HG03045 (cell line): ENCODE measurements around the gene SIPA1.
"Not testable (repeated sequence)": the region's sequence is repeated elsewhere in the genome, so short reads cannot be mapped to it uniquely, and the experiment has no call there.

Experiments
- ATAC-seq: cut with Tn5 transposase; IDR thresholded peaks from one replicate; pipeline ENCODE4 v1.9.1; 2021; ENCODE audit warnings: mild to moderate bottlenecking, moderate library complexity; ENCODE audit not compliant: unreplicated experiment

SIPA1 gene

GRCh38 chr11:65622011-65622410, 15.9 kb upstream of the SIPA1 start:
- ATAC-seq, result no peak

DNA sequence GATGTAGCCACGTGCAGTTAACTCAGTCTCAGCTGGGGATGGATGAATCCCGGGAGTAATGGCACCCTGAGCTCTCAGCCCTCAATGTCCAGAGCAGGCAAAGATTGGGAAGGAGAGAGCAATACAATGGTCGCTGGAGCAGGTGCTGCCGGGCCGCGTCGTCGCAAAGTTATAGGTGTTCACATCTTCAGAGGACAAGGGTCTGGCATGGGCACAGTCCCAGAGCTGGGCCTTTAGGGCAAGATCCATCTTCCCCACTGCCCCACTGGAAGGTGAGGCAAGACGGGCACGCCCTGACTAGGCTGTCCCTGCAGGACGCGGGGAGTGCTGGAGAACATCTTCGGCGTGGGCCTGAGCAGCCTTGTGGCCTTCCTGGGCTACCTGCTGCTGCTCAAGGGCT, 14.7 kb upstream of the SIPA1 start:
- ATAC-seq, result no peak

DNA sequence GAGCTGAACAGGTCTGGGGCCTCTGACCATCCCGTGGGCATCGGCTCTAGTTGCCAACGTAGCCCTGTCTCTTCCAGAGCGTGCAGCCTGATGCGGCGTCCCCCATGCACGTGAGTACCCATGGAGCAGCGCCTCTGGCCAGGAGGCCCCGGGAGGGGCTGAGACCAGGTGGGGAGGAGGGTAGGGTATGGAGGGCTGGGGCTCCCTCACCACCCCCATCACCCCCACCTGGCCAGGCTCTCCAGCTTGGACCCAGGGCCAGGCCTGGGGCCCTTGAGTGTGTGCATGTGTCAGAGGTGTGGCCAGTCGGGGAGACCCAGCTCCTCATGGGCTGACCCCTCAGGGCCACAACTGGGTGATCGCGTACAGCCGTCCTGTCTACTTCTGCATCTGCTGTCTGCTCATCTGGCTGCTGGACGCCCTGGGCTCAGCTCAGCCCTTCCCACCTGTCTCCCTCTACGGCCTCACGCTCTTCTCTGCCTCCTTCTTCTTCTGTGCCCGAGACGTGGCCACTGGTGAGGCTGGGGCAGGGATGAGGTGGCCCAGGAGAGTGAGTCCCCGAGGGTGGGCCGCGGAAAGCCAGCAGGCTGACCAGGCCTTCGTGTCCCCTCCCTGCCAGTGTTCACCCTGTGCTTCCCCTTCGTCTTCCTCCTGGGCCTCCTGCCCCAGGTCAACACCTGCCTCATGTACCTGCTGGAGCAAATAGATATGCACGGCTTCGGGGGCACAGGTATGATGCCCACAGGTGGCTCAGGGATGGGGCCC, 13.9 kb upstream of the SIPA1 start:
- ATAC-seq, result no peak

GRCh38 chr11:65624931-65625627, 12.8 kb upstream of the SIPA1 start:
- ATAC-seq, result no peak

DNA sequence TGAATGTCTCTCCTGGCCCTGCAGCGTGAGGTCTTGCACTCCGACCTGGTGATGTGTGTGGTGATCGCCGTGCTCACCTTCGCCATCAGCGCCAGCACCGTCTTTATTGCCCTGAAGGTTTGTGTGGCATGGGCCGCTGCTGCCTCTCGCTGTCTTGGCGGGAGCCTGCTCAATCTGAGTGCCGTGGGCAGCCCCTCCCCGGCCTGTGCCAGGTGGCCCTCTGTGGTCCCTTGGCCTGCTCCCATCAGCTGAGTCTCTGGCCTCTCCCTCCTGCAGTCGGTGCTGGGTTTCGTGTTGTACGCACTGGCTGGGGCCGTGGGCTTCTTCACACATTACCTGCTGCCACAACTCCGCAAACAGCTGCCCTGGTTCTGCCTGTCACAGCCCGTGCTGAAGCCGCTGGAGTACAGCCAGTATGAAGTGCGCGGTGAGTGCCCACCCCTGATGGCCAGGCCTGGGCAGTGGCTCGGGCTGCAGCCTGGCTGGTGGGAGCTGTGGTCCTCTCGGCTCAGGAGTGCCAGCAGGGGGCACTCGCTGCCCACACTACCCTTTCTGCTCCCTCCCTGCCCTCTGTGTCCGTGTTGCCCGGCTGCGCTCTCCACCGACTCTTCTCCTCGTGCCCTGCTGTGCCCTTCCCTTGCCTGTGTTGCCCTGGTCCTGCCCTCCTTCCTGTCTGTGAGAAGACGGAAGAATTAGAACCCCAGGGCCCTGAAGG, 12.1 kb upstream of the SIPA1 start:
- ATAC-seq, result no peak

- ATAC-seq, result no peak
Observed at GRCh38 chr11:65627202-65627601, 10.7 kb upstream of the SIPA1 start.

DNA sequence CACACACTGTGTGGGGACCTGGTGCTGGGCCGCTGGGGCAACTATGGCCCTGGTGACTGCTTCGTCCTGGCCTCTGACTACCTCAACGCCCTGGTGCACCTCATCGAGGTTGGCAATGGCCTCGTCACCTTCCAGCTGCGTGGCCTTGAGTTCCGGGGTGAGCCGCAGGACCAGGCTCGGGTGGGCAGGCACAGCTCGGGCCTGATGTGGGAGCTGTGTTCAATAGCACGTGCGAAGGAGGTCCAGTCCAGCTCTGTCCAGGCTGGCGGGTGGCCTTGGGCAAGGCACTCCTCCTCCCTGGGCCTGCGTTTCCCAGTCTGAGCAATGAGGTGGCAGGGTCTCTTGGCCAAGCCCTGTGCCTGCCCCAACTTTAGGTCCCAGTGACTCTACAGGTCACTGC, 8.3 kb upstream of the SIPA1 start:
- ATAC-seq, result no peak

GRCh38 chr11:65630215-65630614, 7.7 kb upstream of the SIPA1 start:
- ATAC-seq, result no peak

DNA sequence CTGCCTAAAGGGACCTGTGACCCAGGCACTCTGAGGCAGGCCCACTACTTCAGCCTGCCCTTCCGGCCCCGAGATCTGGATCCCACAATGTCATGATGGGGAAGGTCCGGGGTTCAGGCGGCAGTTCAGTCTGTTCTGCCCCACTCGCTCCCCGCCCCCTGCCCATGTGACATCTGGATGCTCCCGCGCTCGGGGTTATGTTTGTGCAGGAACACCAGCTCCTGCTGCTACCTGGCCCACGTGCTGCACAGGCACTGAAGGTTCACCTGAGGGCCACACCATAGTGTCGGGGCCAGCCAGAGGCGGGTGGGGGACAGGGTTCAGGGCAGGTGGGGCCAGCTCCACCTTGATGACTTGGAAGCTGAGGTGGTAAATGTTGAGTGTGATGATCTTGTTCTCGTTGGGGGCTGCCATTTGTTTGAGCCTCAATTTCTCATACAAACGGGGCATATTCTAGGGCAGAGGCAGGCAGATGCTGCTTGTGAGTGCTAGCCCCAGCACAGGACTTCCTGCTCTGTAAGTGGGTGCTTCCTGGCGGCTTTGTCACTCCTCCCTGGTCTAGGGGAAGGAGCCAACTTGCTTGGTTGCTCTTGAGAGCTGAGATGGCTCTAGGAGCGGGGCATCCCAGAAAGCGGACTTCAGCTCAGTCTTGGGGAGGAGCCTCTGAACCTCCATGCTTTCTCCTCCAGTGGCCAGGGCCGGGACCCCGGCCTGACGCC, 4.4 kb upstream of the SIPA1 start:
- no peak for ATAC-seq

DNA sequence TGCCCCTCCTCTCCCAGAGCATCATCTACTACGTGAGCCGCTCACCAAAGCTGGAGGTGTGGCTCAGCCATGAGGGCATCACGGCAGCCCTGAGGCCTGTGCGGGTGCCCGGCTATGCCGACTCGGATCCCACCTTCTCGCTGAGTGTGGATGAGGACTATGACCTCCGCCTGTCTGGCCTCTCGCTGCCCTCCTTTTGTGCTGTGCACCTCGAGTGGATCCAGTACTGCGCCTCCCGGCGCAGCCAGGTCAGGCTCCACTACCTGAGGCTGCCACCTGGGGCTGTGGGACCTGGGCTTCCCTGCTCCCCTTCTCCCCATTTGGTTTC, 3.8 kb upstream of the SIPA1 start:
- no peak for ATAC-seq

DNA sequence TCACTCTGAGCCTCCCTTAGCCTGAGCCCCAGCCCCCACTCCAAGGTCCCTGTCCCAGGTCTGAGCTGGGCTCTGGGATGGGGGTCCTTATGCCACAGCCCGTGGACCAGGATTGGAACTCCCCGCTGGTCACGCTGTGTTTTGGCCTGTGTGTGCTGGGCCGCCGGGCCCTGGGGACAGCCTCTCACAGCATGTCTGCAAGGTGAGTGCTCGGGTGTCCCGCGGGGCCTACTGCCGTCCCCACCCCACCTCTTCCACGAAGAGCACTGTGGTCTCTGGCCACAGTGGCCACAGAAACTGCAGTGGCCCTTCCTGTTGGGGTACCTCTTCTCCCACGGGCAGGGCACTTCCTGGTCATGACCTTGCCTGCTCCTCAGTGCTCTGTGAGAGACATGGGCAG, 3.5 kb upstream of the SIPA1 start:
- no peak for ATAC-seq

GRCh38 chr11:65634905-65635731, 2.8 kb upstream of the SIPA1 start:
- no peak for ATAC-seq

DNA sequence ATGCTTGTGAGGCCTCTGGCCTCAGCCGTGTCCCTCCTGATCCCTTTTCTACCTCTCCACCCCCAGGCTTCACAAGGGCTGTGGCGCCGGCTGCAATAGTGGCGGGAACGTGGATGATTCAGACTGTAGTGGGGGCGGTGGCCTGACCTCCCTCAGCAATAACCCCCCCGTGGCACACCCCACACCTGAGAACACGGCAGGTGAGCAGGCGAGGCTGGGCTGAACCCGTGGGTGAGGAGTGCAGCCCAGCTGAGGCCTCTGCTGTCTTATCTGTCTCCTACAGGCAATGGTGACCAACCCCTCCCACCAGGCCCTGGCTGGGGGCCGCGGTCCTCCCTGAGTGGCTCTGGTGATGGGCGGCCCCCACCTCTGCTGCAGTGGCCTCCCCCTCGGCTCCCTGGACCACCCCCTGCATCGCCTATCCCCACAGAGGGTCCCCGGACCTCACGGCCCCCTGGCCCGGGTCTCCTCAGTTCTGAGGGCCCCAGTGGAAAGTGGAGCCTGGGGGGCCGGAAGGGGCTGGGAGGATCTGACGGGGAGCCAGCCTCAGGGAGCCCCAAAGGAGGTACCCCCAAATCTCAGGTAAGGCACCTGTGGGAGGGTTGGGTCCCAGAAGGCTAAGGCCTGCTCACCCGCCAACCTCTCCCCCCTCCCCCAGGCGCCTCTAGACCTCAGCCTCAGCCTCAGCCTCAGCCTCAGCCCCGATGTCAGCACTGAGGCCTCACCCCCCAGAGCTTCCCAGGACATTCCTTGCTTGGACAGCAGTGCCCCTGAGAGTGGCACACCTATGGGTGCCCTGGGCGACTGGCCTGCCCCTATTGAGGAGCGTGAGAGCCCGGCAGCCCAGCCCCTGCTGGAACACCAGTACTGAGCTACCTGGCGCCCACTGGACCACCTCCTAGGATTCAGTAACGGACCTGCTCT, 1.5 kb upstream of the SIPA1 start:
- no peak for ATAC-seq

DNA sequence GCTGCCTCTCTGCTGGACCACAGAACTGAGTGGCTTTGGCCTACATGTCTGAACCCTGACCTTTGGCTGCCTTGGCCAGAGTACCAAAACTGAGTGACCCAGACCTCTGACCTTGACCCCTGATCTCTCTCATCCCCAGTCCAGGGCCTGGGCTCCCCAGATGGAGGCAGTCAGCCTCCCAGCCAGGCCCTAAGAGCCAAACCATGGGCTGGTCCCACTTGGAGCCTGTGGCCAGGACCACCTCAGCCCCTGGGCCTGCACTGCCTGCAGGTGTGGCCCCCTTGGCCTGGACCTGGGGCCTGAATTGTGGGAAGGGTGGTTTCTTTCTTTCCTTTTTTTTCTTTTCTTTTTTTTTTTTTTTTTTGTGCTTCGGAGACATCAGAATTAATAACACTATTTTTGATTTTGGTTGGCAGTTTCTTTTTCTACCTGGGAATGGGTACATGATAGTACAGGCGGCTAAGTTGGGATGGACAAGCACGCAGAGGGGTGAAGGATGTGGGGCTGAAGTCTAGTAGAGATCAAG, 806 bp upstream of the SIPA1 start:
- no peak for ATAC-seq

DNA sequence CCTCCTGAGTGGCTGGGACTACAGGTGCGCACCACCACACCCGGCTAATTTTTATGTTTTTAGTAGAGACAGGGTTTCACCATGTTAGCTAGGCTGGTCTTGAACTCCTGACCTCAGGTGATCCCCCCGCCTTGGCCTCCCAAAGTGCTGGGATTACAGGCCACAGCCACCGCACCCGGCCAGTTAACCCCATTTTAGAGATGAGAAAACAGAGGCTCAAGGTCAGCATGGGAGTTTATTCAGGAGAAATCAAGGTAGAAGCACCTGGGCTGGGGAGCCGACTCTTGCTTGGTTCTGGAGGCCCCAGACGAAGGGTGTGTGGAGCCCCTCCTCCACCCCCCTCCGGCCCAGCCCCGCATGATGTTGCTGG, 1.3 kb downstream of the SIPA1 start:
- ATAC-seq, result not testable (repeated sequence)

GRCh38 chr11:65639623-65640482, 2.0 kb downstream of the SIPA1 start:
- ATAC-seq, result no peak

DNA sequence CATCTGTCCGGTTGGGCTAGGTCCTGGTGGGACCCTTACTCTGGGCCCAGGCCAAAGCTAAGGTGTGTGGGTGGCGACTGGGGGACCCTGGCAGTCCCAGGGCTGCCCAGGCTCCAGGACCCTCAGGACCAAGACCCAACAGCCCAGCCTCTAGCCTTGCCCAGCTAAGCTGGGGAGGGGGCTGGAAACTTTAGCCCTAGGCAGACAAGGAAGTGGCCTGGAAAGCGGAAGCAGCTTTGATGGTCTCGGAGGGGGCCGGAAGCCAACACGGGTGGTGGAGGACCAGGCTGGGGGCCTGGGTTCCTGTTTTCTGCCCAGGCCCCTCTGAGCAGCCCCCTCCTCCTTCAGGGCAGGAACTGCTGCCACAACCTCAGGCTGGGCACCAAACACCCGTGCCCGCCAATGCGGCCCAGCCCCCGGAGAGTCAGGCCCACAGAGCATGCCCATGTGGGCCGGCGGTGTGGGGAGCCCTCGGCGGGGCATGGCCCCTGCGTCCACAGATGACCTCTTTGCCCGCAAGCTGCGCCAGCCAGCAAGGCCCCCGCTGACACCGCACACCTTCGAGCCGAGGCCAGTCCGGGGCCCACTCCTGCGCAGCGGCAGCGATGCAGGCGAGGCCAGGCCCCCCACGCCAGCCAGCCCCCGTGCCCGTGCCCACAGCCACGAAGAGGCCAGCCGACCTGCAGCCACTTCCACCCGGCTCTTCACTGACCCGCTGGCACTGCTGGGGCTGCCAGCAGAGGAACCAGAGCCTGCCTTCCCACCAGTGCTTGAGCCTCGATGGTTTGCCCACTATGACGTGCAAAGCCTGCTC, 2.8 kb downstream of the SIPA1 start:
- no peak for ATAC-seq
